ENCODE measurements around the gene MSI2.

MSI2 gene

DNA sequence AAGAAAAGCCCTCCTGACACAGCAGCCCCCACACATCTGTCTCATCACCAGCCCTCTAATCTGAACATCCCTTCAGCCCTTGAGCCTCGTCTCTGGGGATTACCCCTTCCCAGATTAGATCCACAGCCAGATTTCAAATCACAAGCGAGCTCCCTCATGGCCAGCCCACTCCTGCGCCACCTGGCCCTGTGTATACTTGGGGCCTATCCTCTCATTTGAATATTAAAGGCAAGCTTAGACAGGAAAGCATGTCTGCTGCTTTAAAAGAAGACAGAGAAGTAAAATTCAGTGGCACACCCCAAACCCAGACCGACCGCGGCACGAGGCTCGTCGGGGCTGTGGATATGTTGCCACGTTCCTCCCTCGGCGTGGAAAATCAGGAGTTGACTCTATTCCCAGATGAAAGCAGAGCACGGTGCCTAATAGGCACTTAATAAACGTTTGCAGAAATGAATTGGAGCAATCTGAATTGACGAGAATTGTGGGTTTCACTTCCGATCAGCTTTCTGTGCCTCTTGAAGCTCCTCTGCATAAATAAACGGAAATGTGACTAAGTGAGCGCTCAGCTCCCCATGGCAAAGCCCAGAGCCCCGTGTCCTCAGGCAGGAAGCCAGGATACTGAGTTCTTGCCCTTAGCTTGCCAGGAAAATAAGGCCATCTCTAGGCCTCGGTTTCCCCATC, 380.8 kb downstream of the MSI2 start:
- H3K36me3 ChIP-seq (ENCODE audit: insufficient read depth, low read length): no peaks in the 10 kb centered on the region
- TF ChIP-seq FOXP2 (optimal IDR thresholded peaks at IDR 0.05; ENCODE audit: control extremely low read depth, extremely low read length, insufficient read depth) (no peak), EZH2 (IDR thresholded peaks at IDR 0.05) (no peak), POLR2AphosphoS5 (IDR thresholded peaks at IDR 0.05; ENCODE audit: borderline replicate concordance, low read depth, low read length) (no peak)
- no peak overlapping the region for H3K9ac ChIP-seq (ENCODE audit: insufficient read length)
- DNase-seq (ENCODE audit: low read depth, low spot score): no peak
- no peak overlapping the region for H3K4me3 ChIP-seq
- no peaks in the 10 kb centered on the region for H3K9me3 ChIP-seq (ENCODE audit: low read depth, low read length)
- no peak overlapping the region for H3K27ac ChIP-seq

DNA sequence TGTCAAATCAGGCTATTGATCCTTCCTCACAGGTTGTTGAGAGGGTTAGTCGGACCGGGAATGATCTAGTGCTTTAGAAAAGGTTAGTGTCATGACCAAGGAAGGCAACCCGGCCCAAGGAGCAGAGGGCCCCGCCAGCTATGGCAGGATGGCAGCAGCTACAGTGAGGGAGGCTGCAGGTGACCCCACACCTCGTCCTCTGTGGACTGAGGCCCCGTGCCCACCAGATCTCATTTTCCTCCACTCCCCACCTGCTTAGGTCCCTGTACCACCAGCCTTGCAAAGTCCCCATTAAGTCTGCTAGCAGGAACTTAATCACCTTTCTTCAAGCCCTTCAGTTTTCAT, 381.3 kb downstream of the MSI2 start:
- H3K4me3 ChIP-seq: no peak overlapping the region
- DNase-seq (ENCODE audit: low read depth, low spot score): no peak
- TF ChIP-seq POLR2AphosphoS5 (IDR thresholded peaks at IDR 0.05; ENCODE audit: borderline replicate concordance, low read depth, low read length) (no peak), FOXP2 (optimal IDR thresholded peaks at IDR 0.05; ENCODE audit: control extremely low read depth, extremely low read length, insufficient read depth) (no peak), EZH2 (IDR thresholded peaks at IDR 0.05) (no peak)
- H3K9me3 ChIP-seq (ENCODE audit: low read depth, low read length): no peaks in the 10 kb centered on the region
- no peaks in the 10 kb centered on the region for H3K36me3 ChIP-seq (ENCODE audit: insufficient read depth, low read length)
- no peak overlapping the region for H3K9ac ChIP-seq (ENCODE audit: insufficient read length)
- no peak overlapping the region for H3K27ac ChIP-seq

DNA sequence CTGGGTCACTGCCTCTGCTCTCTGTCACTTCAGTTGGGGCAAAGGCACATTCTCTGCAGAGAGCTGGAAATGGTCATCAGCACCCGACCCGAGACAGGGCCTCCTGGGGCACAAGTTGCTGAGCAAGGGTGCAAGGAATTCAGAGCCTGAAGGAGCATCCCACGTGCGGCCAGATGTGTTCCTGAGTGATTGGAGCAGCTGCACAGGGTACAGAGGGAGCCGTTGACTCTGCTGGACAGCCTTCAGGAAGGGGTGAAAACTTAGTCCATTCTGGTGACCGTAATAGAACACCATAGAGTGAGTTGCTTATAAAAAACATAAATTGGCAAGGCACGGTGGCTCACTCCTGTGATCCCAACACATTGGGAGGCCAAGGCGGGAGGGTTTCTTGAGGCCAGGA, 382.0 kb downstream of the MSI2 start:
- no peak overlapping the region for H3K4me3 ChIP-seq
- H3K9me3 ChIP-seq (ENCODE audit: low read depth, low read length): no peaks in the 10 kb centered on the region
- no peak for DNase-seq (ENCODE audit: low read depth, low spot score)
- TF ChIP-seq FOXP2 (optimal IDR thresholded peaks at IDR 0.05; ENCODE audit: control extremely low read depth, extremely low read length, insufficient read depth): no peak
- TF ChIP-seq POLR2AphosphoS5 (IDR thresholded peaks at IDR 0.05; ENCODE audit: borderline replicate concordance, low read depth, low read length): no peak
- no peak for TF ChIP-seq EZH2 (IDR thresholded peaks at IDR 0.05)
- H3K36me3 ChIP-seq (ENCODE audit: insufficient read depth, low read length): no peaks in the 10 kb centered on the region
- no peak overlapping the region for H3K9ac ChIP-seq (ENCODE audit: insufficient read length)
- H3K27ac ChIP-seq: no peak overlapping the region

DNA sequence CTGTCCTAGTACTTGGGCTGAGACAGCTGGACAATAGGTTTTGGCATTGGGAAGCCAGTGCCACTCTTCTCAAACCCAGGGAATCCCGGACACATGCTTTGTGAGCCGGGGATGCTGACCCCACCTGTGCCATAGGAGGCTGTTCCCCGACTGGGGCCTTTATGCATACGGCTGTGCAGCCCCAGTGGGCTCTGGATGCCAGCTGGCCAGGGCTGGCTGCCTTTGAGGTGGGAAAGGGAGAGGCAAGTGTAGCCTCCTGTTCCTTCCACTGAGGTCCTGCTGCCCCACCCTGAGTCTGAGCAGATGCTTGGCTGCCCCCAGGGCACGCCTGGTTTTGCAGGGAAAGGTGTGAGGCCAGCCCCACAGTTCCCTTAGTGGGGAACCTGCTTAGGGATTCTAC, 383.1 kb downstream of the MSI2 start:
- no peak for TF ChIP-seq POLR2AphosphoS5 (IDR thresholded peaks at IDR 0.05; ENCODE audit: borderline replicate concordance, low read depth, low read length)
- no peak for TF ChIP-seq FOXP2 (optimal IDR thresholded peaks at IDR 0.05; ENCODE audit: control extremely low read depth, extremely low read length, insufficient read depth)
- TF ChIP-seq EZH2 (IDR thresholded peaks at IDR 0.05): no peak
- Histone ChIP-seq H3K9me3 (ENCODE audit: low read depth, low read length) (no peaks in the 10 kb centered on the region), H3K27ac (no peak overlapping the region), H3K36me3 (ENCODE audit: insufficient read depth, low read length) (no peaks in the 10 kb centered on the region), H3K4me3 (no peak overlapping the region), H3K9ac (ENCODE audit: insufficient read length) (no peak overlapping the region)
- DNase-seq (ENCODE audit: low read depth, low spot score): no peak

DNA sequence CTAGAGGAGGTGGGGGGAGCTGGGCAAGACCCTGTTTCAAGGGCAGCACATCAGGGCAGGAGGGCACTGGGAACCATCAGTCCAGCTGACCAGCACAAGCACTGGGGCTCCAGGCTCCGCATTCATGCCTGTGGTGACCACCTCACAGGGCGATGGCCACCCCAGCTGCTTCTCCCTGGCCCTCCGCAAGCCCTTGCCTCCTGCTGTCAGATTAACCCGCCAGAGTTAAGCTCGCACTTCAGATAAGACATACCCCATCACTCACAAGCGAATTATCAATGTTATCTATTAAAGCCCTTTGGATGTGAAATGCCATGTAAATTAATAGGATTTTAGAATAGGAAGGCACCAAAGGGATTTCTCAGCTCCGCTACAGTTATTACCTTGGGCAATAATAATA, 383.8 kb downstream of the MSI2 start:
- H3K9me3 ChIP-seq (ENCODE audit: low read depth, low read length): no peaks in the 10 kb centered on the region
- no peak overlapping the region for H3K9ac ChIP-seq (ENCODE audit: insufficient read length)
- no peak for DNase-seq (ENCODE audit: low read depth, low spot score)
- TF ChIP-seq EZH2 (IDR thresholded peaks at IDR 0.05) (no peak), POLR2AphosphoS5 (IDR thresholded peaks at IDR 0.05; ENCODE audit: borderline replicate concordance, low read depth, low read length) (no peak), FOXP2 (optimal IDR thresholded peaks at IDR 0.05; ENCODE audit: control extremely low read depth, extremely low read length, insufficient read depth) (no peak)
- H3K4me3 ChIP-seq: no peak overlapping the region
- H3K36me3 ChIP-seq (ENCODE audit: insufficient read depth, low read length): no peaks in the 10 kb centered on the region
- no peak overlapping the region for H3K27ac ChIP-seq

DNA sequence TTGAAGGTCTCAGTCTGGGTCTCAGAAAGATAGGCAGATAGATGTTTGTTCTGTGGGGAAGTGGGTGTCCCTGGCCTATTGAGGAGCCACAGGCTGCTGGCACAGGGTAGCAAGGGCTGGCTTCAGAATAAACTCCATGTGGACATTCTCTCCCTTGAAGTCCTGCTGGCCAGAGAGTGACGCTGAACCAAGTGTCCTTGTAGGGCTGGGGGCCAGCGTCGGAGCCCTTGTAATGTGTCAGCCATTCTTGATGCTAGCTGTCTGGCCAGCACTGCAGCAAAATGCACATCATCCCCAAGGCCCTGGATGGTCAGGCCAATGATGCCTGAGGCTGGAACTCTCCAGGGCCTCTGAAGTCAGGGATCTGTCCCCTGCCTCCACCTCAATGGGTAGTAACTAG, 385.4 kb downstream of the MSI2 start:
- Histone ChIP-seq H3K36me3 (ENCODE audit: insufficient read depth, low read length) (no peaks in the 10 kb centered on the region), H3K27ac (no peak overlapping the region), H3K9ac (ENCODE audit: insufficient read length) (no peak overlapping the region), H3K9me3 (ENCODE audit: low read depth, low read length) (no peaks in the 10 kb centered on the region), H3K4me3 (no peak overlapping the region)
- no peak for DNase-seq (ENCODE audit: low read depth, low spot score)
- TF ChIP-seq FOXP2 (optimal IDR thresholded peaks at IDR 0.05; ENCODE audit: control extremely low read depth, extremely low read length, insufficient read depth): no peak
- no peak for TF ChIP-seq POLR2AphosphoS5 (IDR thresholded peaks at IDR 0.05; ENCODE audit: borderline replicate concordance, low read depth, low read length)
- TF ChIP-seq EZH2 (IDR thresholded peaks at IDR 0.05): no peak

DNA sequence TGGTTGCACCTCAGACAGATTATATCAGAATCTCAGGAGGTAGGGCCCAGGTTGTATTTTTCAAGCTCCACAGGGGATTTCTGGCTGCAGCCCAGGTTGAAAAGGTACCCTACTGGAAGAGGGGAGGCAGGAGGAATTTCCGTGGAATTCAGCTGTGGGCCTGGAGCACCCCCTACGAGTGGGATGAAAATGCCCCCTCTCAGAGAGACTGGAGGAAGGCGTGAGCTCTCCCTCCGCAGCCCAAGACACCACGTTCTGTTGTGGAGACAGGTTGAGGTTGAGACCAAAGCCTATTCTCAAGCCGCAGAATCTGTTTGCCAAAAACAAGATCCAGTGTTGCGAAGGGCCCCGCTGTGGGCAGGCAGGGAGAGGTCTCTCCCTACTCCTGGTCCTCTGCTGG, 386.7 kb downstream of the MSI2 start:
- no peak overlapping the region for H3K27ac ChIP-seq
- no peak for DNase-seq (ENCODE audit: low read depth, low spot score)
- H3K9me3 ChIP-seq (ENCODE audit: low read depth, low read length): no peaks in the 10 kb centered on the region
- no peaks in the 10 kb centered on the region for H3K36me3 ChIP-seq (ENCODE audit: insufficient read depth, low read length)
- no peak for TF ChIP-seq EZH2 (IDR thresholded peaks at IDR 0.05)
- TF ChIP-seq FOXP2 (optimal IDR thresholded peaks at IDR 0.05; ENCODE audit: control extremely low read depth, extremely low read length, insufficient read depth): no peak
- no peak for TF ChIP-seq POLR2AphosphoS5 (IDR thresholded peaks at IDR 0.05; ENCODE audit: borderline replicate concordance, low read depth, low read length)
- H3K9ac ChIP-seq (ENCODE audit: insufficient read length): no peak overlapping the region
- H3K4me3 ChIP-seq: no peak overlapping the region

DNA sequence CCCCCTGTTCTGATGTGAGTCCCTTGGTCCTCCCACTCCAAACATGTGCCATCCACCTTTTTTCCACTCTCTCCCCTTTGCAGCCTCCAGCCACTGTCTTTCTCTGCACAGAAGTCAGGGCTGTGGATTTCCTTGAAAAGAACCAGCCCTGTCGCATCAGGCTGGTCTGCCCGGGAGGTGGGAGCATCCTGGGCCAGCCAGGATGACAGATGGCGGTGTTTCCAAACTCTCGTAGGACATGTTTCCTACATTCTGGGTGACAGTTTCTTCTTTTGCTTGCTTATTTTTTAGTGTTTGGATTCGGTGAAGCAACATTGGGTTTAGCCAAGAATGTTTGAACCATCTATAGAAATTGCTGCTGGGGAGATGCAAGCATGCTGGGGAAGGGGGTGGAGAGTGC, 388.0 kb downstream of the MSI2 start:
- no peaks in the 10 kb centered on the region for H3K36me3 ChIP-seq (ENCODE audit: insufficient read depth, low read length)
- H3K27ac ChIP-seq: no peak overlapping the region
- H3K9me3 ChIP-seq (ENCODE audit: low read depth, low read length): no peaks in the 10 kb centered on the region
- TF ChIP-seq POLR2AphosphoS5 (IDR thresholded peaks at IDR 0.05; ENCODE audit: borderline replicate concordance, low read depth, low read length) (no peak), FOXP2 (optimal IDR thresholded peaks at IDR 0.05; ENCODE audit: control extremely low read depth, extremely low read length, insufficient read depth) (no peak), EZH2 (IDR thresholded peaks at IDR 0.05) (no peak)
- H3K4me3 ChIP-seq: no peak overlapping the region
- no peak overlapping the region for H3K9ac ChIP-seq (ENCODE audit: insufficient read length)
- DNase-seq (ENCODE audit: low read depth, low spot score): no peak

Data from SK-N-MC (cell line).